Progenitor cell of endocrine pancreas (in vitro differentiated cells): ENCODE results near the gene ITFG2. TPM values are rescaled to one million over a fixed set of nuclear protein-coding genes. Genes with fewer than 3 reads are reported as not detected.
"Not testable (repeated sequence)": the region's sequence is repeated elsewhere in the genome, so short reads cannot be mapped to it uniquely, and the experiment has no call there.

Source experiments
- DNase-seq: peaks from one replicate; pipeline ENCODE4 v3.0.0; 2021; ENCODE audit warnings: low spot score; ENCODE audit not compliant: unreplicated experiment
- H3K27ac Mint-ChIP-seq: 2 replicates; pipeline ENCODE4 v1.8.0; 2021; ENCODE audit warnings: mild to moderate bottlenecking, moderate library complexity, mixed read lengths
- H3K27me3 Mint-ChIP-seq: 2 replicates; pipeline ENCODE4 v1.8.0; 2021; ENCODE audit warnings: mixed read lengths
- H3K36me3 Mint-ChIP-seq: 2 replicates; pipeline ENCODE4 v1.8.0; 2022; ENCODE audit warnings: mixed read lengths; ENCODE audit not compliant: insufficient read depth
- H3K4me1 Mint-ChIP-seq: 2 replicates; pipeline ENCODE4 v1.8.0; 2021; ENCODE audit warnings: low read depth, mixed read lengths
- H3K4me3 Mint-ChIP-seq: 2 replicates; pipeline ENCODE4 v1.8.0; 2021; ENCODE audit warnings: low read depth, mild to moderate bottlenecking, moderate library complexity, mixed read lengths
- H3K9me3 Mint-ChIP-seq: 2 replicates; pipeline ENCODE4 v1.8.0; 2021; ENCODE audit warnings: low read depth, mixed read lengths
- total RNA-seq: library from RNA; stranded (reverse); gene quantifications from 2 replicates; pipeline ENCODE4 v1.2.1, GENCODE V29; 2021
- TF ChIP-seq, protein P1 (sequence below): fragments of 200-600 bp; sonication (generic); IDR thresholded peaks from one replicate; pipeline ENCODE4 v1.5.0; 2021; ENCODE audit warnings: antibody characterized with exemption, mild to moderate bottlenecking; ENCODE audit not compliant: unreplicated experiment

The ITFG2 gene
- total RNA-seq, 1 donor from 2014 or later = 85.3 TPM

DNA sequence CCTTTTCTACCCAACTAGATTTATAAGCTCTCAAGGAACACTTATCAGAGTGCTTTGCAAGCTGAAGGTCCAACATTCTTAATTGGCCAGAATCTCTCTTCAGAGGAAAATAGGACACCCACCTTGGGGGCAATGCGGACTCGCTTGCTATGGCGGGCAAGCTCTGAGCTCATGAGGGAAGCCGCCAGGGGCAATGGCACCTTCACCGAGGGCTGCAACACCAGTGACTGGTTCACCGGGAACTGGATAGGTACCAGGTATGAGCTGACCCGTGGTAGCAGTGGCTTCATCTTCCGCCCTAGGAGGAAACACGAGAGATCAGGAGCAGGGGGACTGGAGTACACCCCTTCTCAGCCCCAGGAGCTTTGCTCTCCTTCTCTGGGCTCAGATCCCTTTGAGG is 51.7 kb downstream of the ITFG2 start:
- no peak overlapping the region for H3K4me3 Mint-ChIP-seq
- no peak for DNase-seq
- H3K27ac Mint-ChIP-seq = no peak overlapping the region
- no peaks in the 10 kb centered on the region for H3K9me3 Mint-ChIP-seq
- H3K36me3 Mint-ChIP-seq = peaks cover 26% of the 10 kb centered on the region
- no peaks in the 10 kb centered on the region for H3K4me1 Mint-ChIP-seq
- TF ChIP-seq, protein P1, sequence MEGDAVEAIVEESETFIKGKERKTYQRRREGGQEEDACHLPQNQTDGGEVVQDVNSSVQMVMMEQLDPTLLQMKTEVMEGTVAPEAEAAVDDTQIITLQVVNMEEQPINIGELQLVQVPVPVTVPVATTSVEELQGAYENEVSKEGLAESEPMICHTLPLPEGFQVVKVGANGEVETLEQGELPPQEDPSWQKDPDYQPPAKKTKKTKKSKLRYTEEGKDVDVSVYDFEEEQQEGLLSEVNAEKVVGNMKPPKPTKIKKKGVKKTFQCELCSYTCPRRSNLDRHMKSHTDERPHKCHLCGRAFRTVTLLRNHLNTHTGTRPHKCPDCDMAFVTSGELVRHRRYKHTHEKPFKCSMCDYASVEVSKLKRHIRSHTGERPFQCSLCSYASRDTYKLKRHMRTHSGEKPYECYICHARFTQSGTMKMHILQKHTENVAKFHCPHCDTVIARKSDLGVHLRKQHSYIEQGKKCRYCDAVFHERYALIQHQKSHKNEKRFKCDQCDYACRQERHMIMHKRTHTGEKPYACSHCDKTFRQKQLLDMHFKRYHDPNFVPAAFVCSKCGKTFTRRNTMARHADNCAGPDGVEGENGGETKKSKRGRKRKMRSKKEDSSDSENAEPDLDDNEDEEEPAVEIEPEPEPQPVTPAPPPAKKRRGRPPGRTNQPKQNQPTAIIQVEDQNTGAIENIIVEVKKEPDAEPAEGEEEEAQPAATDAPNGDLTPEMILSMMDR = no peak
- H3K27me3 Mint-ChIP-seq = no peaks in the 10 kb centered on the region

DNA sequence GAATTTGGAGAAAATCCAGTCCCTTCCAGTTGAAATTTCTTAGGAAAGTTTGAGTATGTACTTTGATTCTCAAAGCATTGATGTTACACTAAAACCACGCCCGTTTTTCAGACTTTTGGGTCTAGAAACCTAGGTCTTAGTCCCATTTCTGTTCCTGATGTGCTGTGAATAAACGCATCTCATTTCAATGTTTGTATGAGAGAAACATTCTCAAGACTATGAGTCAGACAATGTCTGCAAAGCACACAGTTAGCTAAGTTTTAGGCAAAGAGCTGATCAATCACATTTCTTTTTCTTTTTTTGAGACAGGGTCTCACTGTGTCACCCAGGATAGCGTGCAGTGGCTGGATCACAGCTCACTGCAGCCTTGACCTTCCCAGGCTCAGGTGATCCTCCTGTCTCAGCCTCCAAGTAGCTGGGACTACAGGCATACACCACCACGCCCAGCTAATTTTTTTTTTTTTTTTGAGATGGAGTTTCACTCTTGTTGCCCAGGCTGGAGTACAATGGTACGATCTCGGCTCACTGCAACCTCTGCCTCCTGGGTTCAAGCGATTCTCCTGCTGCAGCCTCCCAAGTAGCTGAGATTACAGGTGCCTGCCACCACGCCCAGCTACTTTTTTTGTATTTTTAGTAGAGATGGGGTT is 56.6 kb downstream of the ITFG2 start:
- H3K4me1 Mint-ChIP-seq, H3K9me3 Mint-ChIP-seq, H3K4me3 Mint-ChIP-seq, DNase-seq, H3K27me3 Mint-ChIP-seq, H3K27ac Mint-ChIP-seq: not testable (repeated sequence)
- H3K36me3 Mint-ChIP-seq = peaks cover 19% of the 10 kb centered on the region

Other genes with a start within 250 kb of the ITFG2 start
- gene FKBP4, start 17.7 kb upstream of the ITFG2 start, total RNA-seq = 132 and 149 TPM in 2 replicates
- not detected in 2 replicates for gene NRIP2, start 22.4 kb downstream of the ITFG2 start, total RNA-seq
- gene TEX52, start 44.4 kb downstream of the ITFG2 start, total RNA-seq = not detected in 2 replicates
- gene FOXM1, start 64.5 kb downstream of the ITFG2 start, total RNA-seq = 80.8 and 92.2 TPM in 2 replicates
- gene RHNO1, start 64.6 kb downstream of the ITFG2 start, total RNA-seq = 54.3 and 57.7 TPM in 2 replicates
- 31.3 and 35.1 TPM in 2 replicates for gene TULP3, start 78.2 kb downstream of the ITFG2 start, total RNA-seq
- gene TEAD4, start 146.7 kb downstream of the ITFG2 start, total RNA-seq = 19.7 and 24.5 TPM in 2 replicates